GM18907 (cell line): Measurements from ENCODE around the gene RCSD1.

Source experiments
- ATAC-seq: cut with Tn5 transposase; IDR thresholded peaks from one replicate; pipeline ENCODE4 v1.9.1; 2021; ENCODE audit warnings: mild to moderate bottlenecking, moderate library complexity; ENCODE audit not compliant: unreplicated experiment

RCSD1 gene

GRCh38 chr1:167617153-167618147 lies 12.6 kb upstream of the RCSD1 start:
- peak; percentile 83 for ATAC-seq

GRCh38 chr1:167618366-167618765 lies 11.7 kb upstream of the RCSD1 start:
- no peak for ATAC-seq

- no peak for ATAC-seq
Measured at GRCh38 chr1:167618789-167619188, 11.2 kb upstream of the RCSD1 start.

GRCh38 chr1:167620002-167620401 lies 10.0 kb upstream of the RCSD1 start:
- ATAC-seq, result no peak

GRCh38 chr1:167621780-167622313 lies 8.2 kb upstream of the RCSD1 start:
- ATAC-seq, result no peak

GRCh38 chr1:167623951-167624350 lies 6.1 kb upstream of the RCSD1 start:
- ATAC-seq, result no peak

GRCh38 chr1:167625040-167625823 lies 4.8 kb upstream of the RCSD1 start:
- no peak for ATAC-seq

GRCh38 chr1:167627615-167627864 lies 2.5 kb upstream of the RCSD1 start:
- ATAC-seq, result peak; percentile 21

GRCh38 chr1:167627865-167628641 lies 2.0 kb upstream of the RCSD1 start:
- ATAC-seq, result peak; percentile 59

GRCh38 chr1:167628741-167629515 lies 1.1 kb upstream of the RCSD1 start:
- ATAC-seq, result no peak

- ATAC-seq, result peak; percentile 36
Measured at GRCh38 chr1:167630568-167631385, 745 bp downstream of the RCSD1 start.

- no peak for ATAC-seq
Measured at GRCh38 chr1:167631386-167631935, 1.4 kb downstream of the RCSD1 start.

GRCh38 chr1:167631936-167632614 lies 2.0 kb downstream of the RCSD1 start:
- ATAC-seq, result no peak

- ATAC-seq, result no peak
Measured at GRCh38 chr1:167633258-167633944, 3.4 kb downstream of the RCSD1 start.

- no peak for ATAC-seq
Measured at GRCh38 chr1:167634435-167634834, 4.4 kb downstream of the RCSD1 start.

GRCh38 chr1:167635156-167635648 lies 5.2 kb downstream of the RCSD1 start:
- ATAC-seq, result no peak

GRCh38 chr1:167635941-167636340 lies 5.9 kb downstream of the RCSD1 start:
- no peak for ATAC-seq

- no peak for ATAC-seq
Measured at GRCh38 chr1:167638064-167638463, 8.0 kb downstream of the RCSD1 start.
